Measurements from ENCODE around the gene PRSS38.

DNA sequence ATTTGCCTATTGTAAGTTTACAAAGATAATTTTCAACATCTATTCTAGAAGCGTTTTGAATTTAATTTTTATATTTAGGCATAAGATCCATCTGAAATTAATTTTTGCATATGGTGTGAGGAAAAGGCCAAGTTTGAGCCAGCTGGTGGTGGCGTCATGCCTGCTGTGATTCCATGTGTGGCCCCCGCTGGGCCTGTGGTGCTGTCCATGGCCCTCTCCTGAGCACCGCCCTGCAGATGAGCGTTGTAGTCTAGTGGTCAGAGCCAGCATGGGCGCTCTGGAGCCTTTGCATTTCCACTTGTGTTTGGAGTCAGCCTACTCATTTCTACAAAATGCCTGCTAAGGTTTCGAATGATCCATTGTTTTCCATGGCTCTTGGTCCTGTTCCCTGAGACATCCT is 22.7 kb downstream of the PRSS38 start:
- no peak for TF ChIP-seq CTCF (conservative IDR thresholded peaks at IDR 0.05)
- TF ChIP-seq EZH2 (IDR thresholded peaks at IDR 0.05; ENCODE audit: low read depth), result no peak
